Prostate gland (tissue), 2 donors: Measurements from ENCODE around the gene PGBD1.

Source experiments
- CTCF ChIP-seq, 4 experiments: fragments of 200-600 bp in 2 of 4; fragments of 450-650 bp in 2 of 4; sonication (generic) in 2 of 4; IDR thresholded peaks; 1 replicate in 3 of 4; 2 replicates in 1 of 4; pipeline ENCODE4 v1.5.1; 2016 to 2019; ENCODE audit warnings: antibody characterized with exemption in 4 of 4, mild to moderate bottlenecking in 2 of 4, moderate library complexity in 2 of 4
- POLR2A ChIP-seq: fragments of 450-650 bp; IDR thresholded peaks from one replicate; pipeline ENCODE4 v1.6.1; 2016; ENCODE audit warnings: antibody characterized with exemption, mild to moderate bottlenecking
- POLR2AphosphoS5 ChIP-seq: sonication (generic); formaldehyde crosslinking; IDR thresholded peaks from one replicate; pipeline ENCODE4 v1.6.1; 2017; ENCODE audit warnings: antibody characterized with exemption

GRCh38 chr6:28291573-28291972 lies 10.2 kb downstream of the PGBD1 start:
- TF ChIP-seq POLR2A (no peak), CTCF (IDR thresholded peaks at IDR 0.05) (no peak), POLR2AphosphoS5 (no peak)
